K562 (cell line): ENCODE measurements around the gene USP7. TPM values are rescaled to one million over a fixed set of nuclear protein-coding genes. Genes with fewer than 3 reads are reported as not detected.

Experiments used
- ATAC-seq: fragments of 200-7000 bp; cut with Tn5 transposase; 3 replicates; pipeline ENCODE4 v1.9.1; 2020; ENCODE audit warnings: moderate library complexity
- BruUV-seq: library from RNA; stranded (reverse); fragments of 400-500 nt; replicated peaks from 2 replicates; lab custom pipeline; 2021; lab: Mats Ljungman, UMichigan
- CTCF ChIA-PET: fragments of 300-600 bp; formaldehyde crosslinking; extraction: SDS; loops from one replicate; lab custom pipeline; 2021; ENCODE audit warnings: low intra/inter-chr PET ratio; lab: Yijun Ruan, JAX
- POLR2A ChIA-PET: fragments of 300-600, 350-650 bp; sonication (Branson Sonifier 250); formaldehyde crosslinking; extraction: SDS; loops from one replicate; lab custom pipeline; 2021; ENCODE audit warnings: antibody characterized with exemption, inconsistent platforms; lab: Yijun Ruan, JAX
- DNase-seq, 4 experiments: peaks; one replicate each; pipeline versions ENCODE4 v3.0.0 to v3.0.0-alpha.2; 2011 to 2018; ENCODE audit warnings: low spot score in 3 of 4, mixed read lengths in 3 of 4; ENCODE audit errors: extremely low read depth in 1 of 4
- FAIRE-seq: peaks from 2 replicates; lab custom pipeline; 2011; peaks lifted over from hg19 to GRCh38; lab: Jason Lieb, UNC
- H2AFZ ChIP-seq: 2 replicates; pipeline ENCODE4 v1.6.0; 2011; ENCODE audit warnings: low read depth, low read length, control low read depth, inconsistent platforms
- H3K27ac ChIP-seq: fragments of 200-600 bp; 3 replicates; pipeline ENCODE4 v1.8.0; 2011; ENCODE audit warnings: low read depth, mild to moderate bottlenecking, control low read depth, inconsistent platforms, low read length, moderate library complexity, mixed read lengths; ENCODE audit errors: extremely low read depth
- H3K27me3 ChIP-seq, 2 experiments: fragments of 300-600 bp in 1 of 2; 2 replicates in 1 of 2; 3 replicates in 1 of 2; pipeline versions ENCODE4 v1.6.0 to v1.8.0; 2011; ENCODE audit warnings: inconsistent platforms in 2 of 2, low read length in 2 of 2, mild to moderate bottlenecking in 1 of 2, mixed read lengths in 1 of 2, moderate library complexity in 1 of 2; ENCODE audit not compliant: control insufficient read depth in 2 of 2, insufficient read depth in 2 of 2
- H3K36me3 ChIP-seq: fragments of 300-600 bp; 3 replicates; pipeline ENCODE4 v1.8.0; 2011; ENCODE audit warnings: mild to moderate bottlenecking, low read length, inconsistent platforms; ENCODE audit not compliant: control insufficient read depth, insufficient read depth
- H3K4me1 ChIP-seq, 2 experiments: fragments of 200-600 bp in 1 of 2; replicated peaks in 1 of 2; 2 replicates in 1 of 2; 3 replicates in 1 of 2; pipeline versions ENCODE4 v1.5.1 to v1.8.0; 2011; ENCODE audit warnings: inconsistent platforms in 2 of 2, low read length in 2 of 2, mild to moderate bottlenecking in 1 of 2, mixed read lengths in 1 of 2, moderate library complexity in 1 of 2; ENCODE audit not compliant: control insufficient read depth in 2 of 2, insufficient read depth in 2 of 2
- H3K4me2 ChIP-seq: 2 replicates; pipeline ENCODE4 v1.6.1; 2011; ENCODE audit warnings: low read length, control low read depth, inconsistent platforms, mixed read lengths; ENCODE audit not compliant: insufficient read depth
- H3K4me3 ChIP-seq: fragments of 200-600 bp; sonication (generic), shearing (Covaris generic); 2 replicates; pipeline ENCODE4 v1.5.1; 2016; ENCODE audit warnings: control low read depth, inconsistent platforms
- H3K79me2 ChIP-seq: fragments of 200-600 bp; 3 replicates; pipeline ENCODE4 v1.8.0; 2011; ENCODE audit warnings: low read length, inconsistent platforms; ENCODE audit not compliant: control insufficient read depth, insufficient read depth
- H3K9ac ChIP-seq, 2 experiments: 2 replicates each; pipeline versions ENCODE4 v1.6.0 to v1.6.1; 2011; ENCODE audit warnings: low read depth in 2 of 2, low read length in 2 of 2, control low read depth in 1 of 2, inconsistent platforms in 1 of 2, mild to moderate bottlenecking in 1 of 2, mixed read lengths in 1 of 2; ENCODE audit not compliant: insufficient read depth in 1 of 2
- H3K9me1 ChIP-seq: one replicate; pipeline ENCODE4 v1.6.0; 2011; ENCODE audit warnings: inconsistent platforms, mild to moderate bottlenecking, low read length, moderate library complexity; ENCODE audit not compliant: control insufficient read depth, insufficient read depth
- H3K9me3 ChIP-seq: replicated peaks from 2 replicates; pipeline ENCODE4 v1.5.1; 2011; ENCODE audit warnings: low read depth, low read length, inconsistent platforms; ENCODE audit not compliant: control insufficient read depth, insufficient read depth
- H4K20me1 ChIP-seq: replicated peaks from 2 replicates; pipeline ENCODE4 v1.6.1; 2011; ENCODE audit warnings: low read length, inconsistent platforms, mixed read lengths; ENCODE audit not compliant: control insufficient read depth, insufficient read depth
- ELF2 ChIP-seq: fragments of 250-450 bp; sonication (Bioruptor Pico); IDR thresholded peaks from 2 replicates; pipeline ENCODE4 v1.5.0; 2021; ENCODE audit warnings: mild to moderate bottlenecking
- FOXJ3 ChIP-seq: sonication (generic); formaldehyde crosslinking; IDR thresholded peaks from 2 replicates; pipeline ENCODE4 v1.4.0; 2020; ENCODE audit warnings: mild to moderate bottlenecking, missing genetic modification reagents
- HBP1 ChIP-seq: fragments of 450-650 bp; formaldehyde crosslinking; IDR thresholded peaks from 2 replicates; pipeline ENCODE4 v1.4.0; 2022; ENCODE audit warnings: missing genetic modification characterization
- ZBTB40 ChIP-seq, 2 experiments: fragments of 450-650 bp in 1 of 2; sonication (generic) in 1 of 2; formaldehyde crosslinking in 1 of 2; IDR thresholded peaks; 2 replicates each; pipeline versions ENCODE4 v1.7.1 to v1.9.0; 2016 to 2022; ENCODE audit warnings: inconsistent platforms in 1 of 2, mild to moderate bottlenecking in 1 of 2, missing genetic modification reagents in 1 of 2
- WGBS: fragments of 100-300 bp; shearing (Covaris generic); methylation state at CpG from one replicate; pipeline ENCODE4 v1.1.6; 2016; ENCODE audit warnings: low coverage, mixed read lengths; ENCODE audit not compliant: insufficient coverage; ENCODE audit errors: missing lambda C conversion rate; 5-methylcytosine and 5-hydroxymethylcytosine counted together
- in situ Hi-C: fragments of 300-500 bp; cut with MboI; formaldehyde crosslinking; loops from 4 replicates; pipeline ENCODE4 v1.15.0; 2018; ENCODE audit warnings: inconsistent platforms, mixed read lengths
- intact Hi-C: fragments of 100-400 bp; cut with micrococcal nuclease; formaldehyde crosslinking; loops from 2 replicates; pipeline ENCODE4 v1.14.2; 2022
- polyA plus RNA-seq, 8 experiments: library from polyadenylated mRNA; depleted of rRNA in 4 of 8; stranded (reverse) in 5 of 8; unstranded in 3 of 8; fragments of >200 nt; fragmentation: Nextera tagmentation in 2 of 8; fragmentation: Illumina TruSeq in 1 of 8; extraction: Ambion mirVana in 2 of 8; extraction: Trizol in 1 of 8; gene quantifications; 2 replicates each; pipeline versions ENCODE4 v1.2.1 to v1.2.3, GENCODE V29; 2011 to 2014; ENCODE audit warnings: inconsistent platforms in 1 of 8, missing spikeins in 1 of 8
- total RNA-seq, 7 experiments: library from RNA; depleted of rRNA in 6 of 7; stranded (reverse); fragments of >200 nt in 6 of 7; fragmentation: Illumina TruSeq in 2 of 7; extraction: Trizol in 2 of 7; gene quantifications; 2 replicates each; pipeline versions ENCODE4 v1.2.1 to v1.2.3, GENCODE V29; 2011 to 2021; ENCODE audit warnings: low replicate concordance in 1 of 7

USP7 gene
- total and polyA plus RNA-seq, 9 of the 15 experiments (the other 6 are each of a cell fraction or from before 2014, with no cell fraction given) = 17.1 to 145 (median 57.9) TPM

GRCh38 chr16:8989099-8989878 lies 25.6 kb upstream of the USP7 start:
- Histone ChIP-seq H3K36me3 (no peaks in the 10 kb centered on the region), H3K4me3 (no peak overlapping the region), H3K4me2 (no peak overlapping the region), H3K9ac (peak overlapping the region in 1 of 2 experiments; percentile 68; a peak in 2 of 4 replicates), H3K9me3 (no peaks in the 10 kb centered on the region), H3K27ac (no peak overlapping the region), H3K9me1 (no peaks in the 10 kb centered on the region), H3K79me2 (no peaks in the 10 kb centered on the region), H3K27me3 (0 out of 5 replicates have a peak, but pooled peaks cover 0 to 4% of the 10 kb centered on the region in 2 experiments), H3K4me1 (peaks cover 0 to 3% of the 10 kb centered on the region in 2 experiments; a peak in 2 of 5 replicates), H4K20me1 (no peaks in the 10 kb centered on the region), H2AFZ (no peak overlapping the region; the same call in 1 of the 2 replicates)
- DNase-seq (no peak), ATAC-seq (no peak), FAIRE-seq (no peak)
- ChIA-PET CTCF (no interaction called here), POLR2A (interaction anchor here (0.8 to 1.2 kb wide), 3 partner anchors 14 to 21 kb away, joined by 3 to 4 read pairs (median 3); no protein-coding TSS in a partner anchor)
- TF ChIP-seq FOXJ3 (CRISPR knock-in tag) = no peak
- TF ChIP-seq ZBTB40 (IDR thresholded peaks at IDR 0.05) = no peak
- TF ChIP-seq ZBTB40 (CRISPR knock-in tag; IDR thresholded peaks at IDR 0.05) = no peak
- TF ChIP-seq ELF2 (CRISPR knock-in tag) = no peak
- no peak for TF ChIP-seq HBP1 (CRISPR knock-in tag)
- intact Hi-C loops = no loop called here
- no TSS peak for BruUV-seq
- 50% methylated on average over 14 of the region's 16 CpGs for WGBS
- in situ Hi-C loops = no loop called here
